Transverse colon (tissue), 4 donors: ENCODE results near the gene SRSF12. TPM values are rescaled to one million over a fixed set of nuclear protein-coding genes. Genes with fewer than 3 reads are reported as not detected.

Experiments used
- DNase-seq: peaks from one replicate; pipeline ENCODE4 v3.0.0-alpha.2; 2019
- H3K27ac ChIP-seq, 4 donors: fragments of 200-600 bp; sonication (generic); 2 replicates each; pipeline ENCODE4 v1.5.1; 2016 to 2018; ENCODE audit warnings: inconsistent platforms in 4 of 4
- H3K27me3 ChIP-seq: fragments of 200-600 bp; sonication (generic); 2 replicates; pipeline ENCODE4 v1.5.1; 2017; ENCODE audit warnings: inconsistent platforms
- H3K36me3 ChIP-seq, 4 donors: fragments of 200-600 bp; sonication (generic); 2 replicates each; pipeline ENCODE4 v1.5.1; 2017 to 2019; ENCODE audit warnings: inconsistent platforms in 4 of 4
- H3K4me1 ChIP-seq, 4 donors: fragments of 200-600 bp; sonication (generic); 2 replicates each; pipeline ENCODE4 v1.5.1; 2017 to 2020; ENCODE audit warnings: inconsistent platforms in 4 of 4
- H3K4me3 ChIP-seq, 4 donors: fragments of 200-600 bp; sonication (generic); 1 replicate in 1 of 4; 2 replicates in 3 of 4; pipeline versions ENCODE4 v1.5.1 to v1.6.1; 2017 to 2019; ENCODE audit warnings: inconsistent platforms in 4 of 4
- H3K9me3 ChIP-seq, 2 donors: fragments of 200-600 bp; sonication (generic); 2 replicates each; pipeline ENCODE4 v1.5.1; 2017 to 2019; ENCODE audit warnings: inconsistent platforms in 2 of 2
- CTCF ChIP-seq, 5 experiments: fragments of 200-600 bp in 3 of 5; fragments of 450-650 bp in 2 of 5; sonication (generic) in 3 of 5; IDR thresholded peaks; 1 replicate in 2 of 5; 2 replicates in 3 of 5; pipeline ENCODE4 v1.5.1; 2016 to 2017; ENCODE audit warnings: antibody characterized with exemption in 5 of 5, inconsistent platforms in 3 of 5, mild to moderate bottlenecking in 2 of 5, moderate library complexity in 1 of 5
- EP300 ChIP-seq: sonication (generic); formaldehyde crosslinking; IDR thresholded peaks from one replicate; pipeline ENCODE4 v1.6.1; 2017; ENCODE audit warnings: antibody characterized with exemption, low read depth
- POLR2A ChIP-seq: fragments of 450-650 bp; IDR thresholded peaks from one replicate; pipeline ENCODE4 v1.6.1; 2016; ENCODE audit warnings: antibody characterized with exemption, mild to moderate bottlenecking, moderate library complexity
- POLR2AphosphoS5 ChIP-seq, 3 donors: sonication (generic); formaldehyde crosslinking; IDR thresholded peaks; one replicate each; pipeline ENCODE4 v1.6.1; 2016; ENCODE audit warnings: antibody characterized with exemption in 3 of 3
- WGBS, 2 donors: methylation state at CpG; one replicate each; pipeline ENCODE4 v1.1.5; 2018; ENCODE audit warnings: low coverage in 1 of 2; 5-methylcytosine and 5-hydroxymethylcytosine counted together
- in situ Hi-C, 4 donors: fragments of 200-750 bp; cut with MboI; loops; one replicate each; pipeline versions ENCODE4 v1.15.0 to v1.15.1; 2017; ENCODE audit warnings: low sequenced_read_pairs in 3 of 4, low pct_ligation_motif_present in 1 of 4, low pct_unique_long_range_greater_than_20kb in 1 of 4
- intact Hi-C: fragments of 100-400 bp; cut with DNase I; formaldehyde crosslinking; loops from one replicate; pipeline ENCODE4 v1.15.1; 2023; ENCODE audit warnings: low total_unique reads
- total RNA-seq, 4 donors: library from RNA; depleted of rRNA; stranded (reverse); fragments of >200 nt; gene quantifications; one replicate each; pipeline ENCODE4 v1.1.0, GENCODE V29; 2016

Gene SRSF12
- total RNA-seq, 4 donors from 2014 or later, result not detected

- in situ Hi-C loops, result loop anchor here in 1 of 4 donors (10.0 kb wide), 1 partner anchor 273 kb away; the partner anchor contains the start of gene UBE2J1
- Histone ChIP-seq H3K27me3 (no peaks in the 10 kb centered on the region), H3K4me1 (peaks cover 6 to 44% (median 18%) of the 10 kb centered on the region in 4 donors), H3K9me3 (no peaks in the 10 kb centered on the region), H3K27ac (peak overlapping the region; percentile 100), H3K4me3 (peak overlapping the region; percentile 85 to 99 (median 96)), H3K36me3 (peaks cover 0 to 21% (median 10%) of the 10 kb centered on the region in 4 donors)
- 0% methylated on average over 5 to 53 of the region's 69 CpGs for WGBS, 2 donors
- TF ChIP-seq POLR2A (peak; percentile 77), EP300 (peak; percentile 87), POLR2AphosphoS5 (IDR thresholded peaks at IDR 0.05) (peak; percentile 65 to 90 (median 86)), CTCF (IDR thresholded peaks at IDR 0.05) (no peak)
- intact Hi-C loops, result loop anchor here (1.0 to 5.0 kb wide), 2 partner anchors 36 to 44 kb away; no protein-coding TSS in a partner anchor
- peak; percentile 99 for DNase-seq
Measured at GRCh38 chr6:89081423-89082322, 36.2 kb downstream of the SRSF12 start.

- H3K4me3 ChIP-seq, result peak overlapping the region; percentile 85 to 99 (median 96)
- 0% methylated on average over 32 of the region's 36 CpGs; no CpG with 5 or more reads in 1 of the 2 donors for WGBS, 2 donors
Measured at GRCh38 chr6:89081129-89081422, 36.8 kb downstream of the SRSF12 start.

GRCh38 chr6:89080281-89081128, 37.4 kb downstream of the SRSF12 start, which contains the start of gene PNRC1:
Gene PNRC1 (plus strand): TSS chr6:89080751. CDS start chr6:89080895, 144 bp downstream.
- Histone ChIP-seq H3K9me3 (no peaks in the 10 kb centered on the region), H3K4me1 (peaks cover 6 to 35% (median 18%) of the 10 kb centered on the region in 4 donors), H3K36me3 (peaks cover 0 to 17% (median 7%) of the 10 kb centered on the region in 4 donors), H3K27me3 (no peaks in the 10 kb centered on the region), H3K4me3 (peak within 1 kb of the TSS; percentile 85 to 99 (median 96)), H3K27ac (peak within 1 kb of the TSS; percentile 100)
- TF ChIP-seq POLR2AphosphoS5 (IDR thresholded peaks at IDR 0.05), result peak; percentile 100
- TF ChIP-seq EP300, result no peak
- TF ChIP-seq POLR2A, result peak; percentile 100
- no peak for TF ChIP-seq CTCF (IDR thresholded peaks at IDR 0.05)
- intact Hi-C loops (loop anchor here (5.0 kb wide), 1 partner anchor 43 kb away; no protein-coding TSS in a partner anchor), in situ Hi-C loops (loop anchor here in 1 of 4 donors (10.0 kb wide), 1 partner anchor 274 kb away; the partner anchor contains the start of gene UBE2J1)
- 0 to 1% methylated on average over 4 to 50 of the region's 63 CpGs for WGBS, 2 donors
- DNase-seq, result peak; percentile 100

More at GRCh38 chr6:89081129-89081422, 36.8 kb downstream of the SRSF12 start:
- Histone ChIP-seq H3K27me3 (no peaks in the 10 kb centered on the region), H3K9me3 (no peaks in the 10 kb centered on the region), H3K27ac (peak overlapping the region; percentile 100), H3K36me3 (peaks cover 0 to 21% (median 10%) of the 10 kb centered on the region in 4 donors), H3K4me1 (peaks cover 6 to 41% (median 18%) of the 10 kb centered on the region in 4 donors)
- in situ Hi-C loops (loop anchor here in 1 of 4 donors (10.0 kb wide), 1 partner anchor 274 kb away; the partner anchor contains the start of gene UBE2J1), intact Hi-C loops (loop anchor here (5.0 kb wide), 1 partner anchor 44 kb away; no protein-coding TSS in a partner anchor)
- TF ChIP-seq POLR2AphosphoS5 (IDR thresholded peaks at IDR 0.05) (no peak), POLR2A (no peak), CTCF (IDR thresholded peaks at IDR 0.05) (peak in 1 of 5 experiments; percentile 8), EP300 (no peak)
- no peak for DNase-seq
